HG03066 (cell line): Measurements from ENCODE around the gene WDR59.
"Not testable (repeated sequence)": the region's sequence is repeated elsewhere in the genome, so short reads cannot be mapped to it uniquely, and the experiment has no call there.

Experiments used
- ATAC-seq: cut with Tn5 transposase; IDR thresholded peaks from one replicate; pipeline ENCODE4 v1.9.1; 2021; ENCODE audit warnings: low read depth; ENCODE audit not compliant: unreplicated experiment

Gene WDR59

DNA sequence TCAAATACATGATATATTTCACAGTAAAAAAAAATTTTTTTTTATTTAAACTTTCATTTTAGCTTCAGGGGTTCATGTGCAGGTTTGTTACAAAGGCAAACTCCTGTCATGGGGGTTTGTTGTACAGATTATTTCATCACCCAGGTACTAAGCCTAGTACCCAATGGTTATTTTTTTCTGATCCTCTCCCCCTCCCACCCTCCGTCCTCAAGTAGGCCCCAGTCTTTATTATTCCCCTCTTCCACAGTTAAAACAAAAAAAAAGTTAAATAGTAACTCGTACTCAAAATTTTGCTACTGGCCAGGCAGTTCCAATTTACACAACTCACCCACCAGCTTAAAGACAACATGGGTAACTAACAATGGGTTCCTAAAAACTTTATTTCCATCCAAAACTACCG lies 63.9 kb downstream of the WDR59 start:
- no peak for ATAC-seq

DNA sequence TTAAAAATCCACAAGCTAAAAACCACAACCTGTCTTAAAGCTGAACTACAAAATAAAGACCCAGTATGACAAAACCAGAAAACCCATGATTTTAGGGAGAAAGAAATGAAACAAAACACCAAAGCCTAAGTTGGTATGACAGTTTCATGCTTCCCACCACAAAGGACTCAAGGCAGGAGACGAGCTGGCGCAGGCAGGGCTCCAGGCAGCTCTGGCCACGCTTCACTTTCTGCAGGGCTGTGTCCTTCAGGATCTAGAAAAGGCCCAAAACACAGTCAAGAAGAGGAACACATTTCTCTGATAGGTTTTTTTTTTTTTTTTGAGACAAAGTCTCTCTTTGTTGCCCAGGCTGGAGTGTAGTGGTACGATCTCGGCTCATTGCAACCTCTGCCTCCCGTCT lies 75.3 kb downstream of the WDR59 start:
- no peak for ATAC-seq

DNA sequence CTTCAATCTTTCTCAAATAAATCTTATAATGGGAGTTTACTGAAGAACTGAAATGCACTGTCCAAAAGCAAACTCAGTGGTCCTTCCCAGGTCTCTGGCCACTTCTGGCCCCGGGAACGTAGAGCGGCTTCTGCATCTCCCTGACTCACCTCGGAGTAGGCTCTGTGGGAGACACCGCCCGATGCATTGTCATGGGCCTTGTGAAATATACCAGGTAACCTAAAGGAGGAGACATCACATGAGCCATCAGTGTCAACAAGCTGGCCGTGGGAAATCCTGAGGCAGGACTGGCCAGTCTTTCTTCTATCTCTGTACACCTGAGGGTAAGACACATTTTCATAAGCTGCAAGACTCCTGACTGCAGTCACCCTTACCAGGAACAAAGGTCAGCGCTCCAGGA lies 76.2 kb downstream of the WDR59 start:
- not testable (repeated sequence) for ATAC-seq

DNA sequence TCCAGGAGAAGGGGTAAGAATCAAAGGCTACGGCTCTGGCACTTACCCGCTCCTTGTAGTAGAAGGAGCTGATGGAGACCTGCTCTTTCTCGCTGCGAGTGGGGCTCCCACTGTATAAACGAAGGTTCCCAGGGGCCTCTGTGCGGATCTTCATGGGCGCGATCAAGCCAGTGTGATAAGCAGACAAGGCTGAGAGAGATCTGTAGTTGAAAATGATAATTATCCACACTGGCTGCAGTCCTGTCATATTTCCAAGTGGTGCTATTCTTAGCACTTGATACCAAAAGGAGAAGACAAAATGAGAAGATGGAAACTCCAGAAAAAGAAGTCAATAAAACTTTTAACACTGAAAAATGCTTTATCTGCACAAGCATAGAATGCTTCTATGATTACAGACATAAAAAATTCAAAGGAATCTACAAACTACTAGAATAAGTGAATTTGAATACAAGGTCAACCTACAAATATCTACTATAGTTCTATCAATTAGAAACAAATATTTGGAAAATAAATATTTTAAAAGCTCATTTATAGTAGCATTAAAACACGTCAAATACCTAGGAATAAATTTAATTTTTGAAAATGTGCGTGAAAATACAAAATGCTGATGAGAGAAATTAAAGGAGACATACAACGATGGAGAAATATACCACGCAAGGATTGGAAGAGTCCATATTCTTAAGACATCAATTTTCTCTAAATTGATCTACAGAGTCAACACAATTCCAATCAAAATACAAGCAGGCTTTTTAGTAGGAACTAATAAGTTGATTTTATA lies 80.8 kb downstream of the WDR59 start:
- no peak for ATAC-seq

DNA sequence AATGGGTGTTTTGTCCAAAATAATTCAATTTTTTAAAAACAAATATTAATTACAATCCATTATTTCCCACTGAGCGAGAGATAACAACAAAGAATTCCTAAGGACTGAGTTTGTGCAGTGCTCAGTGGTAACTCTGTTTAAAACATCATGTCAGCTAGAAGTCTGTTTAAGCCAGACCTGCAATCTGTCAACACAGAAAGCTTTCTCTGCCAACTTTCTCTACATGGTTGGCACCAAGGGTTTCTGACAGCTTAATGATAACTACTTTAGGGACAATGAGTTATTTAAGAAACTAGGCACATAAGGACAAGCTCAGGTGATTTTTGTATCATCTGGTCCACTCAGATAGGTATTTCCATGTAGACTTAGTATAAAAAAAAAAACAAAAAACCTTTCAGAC lies 81.8 kb downstream of the WDR59 start:
- no peak for ATAC-seq

DNA sequence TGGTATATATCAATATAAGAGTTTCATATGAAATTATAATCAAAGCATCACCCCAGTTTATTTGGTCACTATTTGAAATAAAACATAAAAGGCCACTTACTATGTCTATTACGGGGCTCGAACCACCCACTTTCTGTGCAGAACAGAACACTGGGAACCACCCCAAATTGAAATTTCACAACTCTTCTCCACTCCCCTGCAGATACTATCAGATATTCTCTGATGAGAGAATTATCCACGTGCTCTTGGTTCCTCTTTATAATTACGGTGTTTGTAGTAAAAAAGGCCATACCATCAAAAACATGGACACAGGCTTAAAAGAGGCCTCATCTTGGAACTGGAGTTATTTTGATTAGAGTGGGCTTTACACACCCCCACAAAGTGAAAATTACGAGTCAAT lies 82.8 kb downstream of the WDR59 start:
- no peak for ATAC-seq

DNA sequence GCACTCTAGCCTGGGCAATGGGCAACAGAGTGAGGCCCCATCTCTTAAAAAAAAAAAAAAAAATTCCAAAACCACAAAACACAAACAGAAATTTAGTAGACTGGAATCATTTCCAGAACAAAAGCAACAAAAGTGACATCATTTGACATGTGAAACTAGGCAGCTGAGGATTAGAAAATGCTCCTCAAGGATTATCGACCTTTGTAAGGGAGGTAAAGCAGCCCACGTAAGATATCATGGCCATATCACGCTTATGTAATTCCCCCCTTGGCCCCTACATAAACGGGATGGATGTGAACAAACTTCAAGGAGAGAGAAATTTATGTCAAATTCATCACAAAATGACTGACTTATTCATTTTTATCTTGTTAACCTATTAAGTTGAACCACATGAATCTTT lies 83.3 kb downstream of the WDR59 start:
- no peak for ATAC-seq

DNA sequence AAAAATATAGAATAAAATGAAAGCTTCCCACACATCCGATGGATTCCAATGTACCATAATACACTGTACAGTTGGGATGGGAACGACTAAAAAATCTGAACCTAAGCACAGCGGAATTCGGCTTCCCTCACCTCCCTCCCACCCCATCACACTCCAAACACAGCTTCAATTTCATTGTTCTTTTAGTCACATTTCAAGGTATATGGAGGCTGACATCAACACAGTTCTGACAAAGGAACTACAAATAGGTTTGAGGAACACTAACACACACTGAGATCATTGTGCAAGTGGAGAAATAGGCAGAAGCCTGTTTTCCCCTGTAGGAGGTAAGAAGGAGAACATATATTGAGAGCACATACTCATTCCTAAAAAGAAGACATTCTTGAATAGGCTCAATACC lies 85.1 kb downstream of the WDR59 start:
- no peak for ATAC-seq

DNA sequence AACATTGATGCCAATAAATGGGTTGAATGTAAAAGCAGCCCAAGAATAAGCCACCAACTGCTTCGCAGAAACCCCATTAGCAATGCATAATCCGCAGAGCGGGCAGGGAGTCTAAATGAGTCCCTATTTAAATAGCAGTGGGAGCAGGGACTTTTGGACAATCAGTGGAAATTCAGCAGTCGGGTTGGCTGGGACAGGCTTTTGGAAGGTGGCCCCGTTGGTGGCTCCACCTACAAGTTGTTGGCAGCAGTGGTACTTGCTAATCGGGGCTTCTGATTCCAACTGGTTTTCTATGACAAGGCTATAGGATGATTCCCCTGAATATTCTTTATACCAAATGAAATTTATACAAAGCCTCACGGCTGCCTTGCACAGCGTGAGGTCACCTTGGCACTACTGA lies 86.3 kb downstream of the WDR59 start:
- ATAC-seq = no peak

DNA sequence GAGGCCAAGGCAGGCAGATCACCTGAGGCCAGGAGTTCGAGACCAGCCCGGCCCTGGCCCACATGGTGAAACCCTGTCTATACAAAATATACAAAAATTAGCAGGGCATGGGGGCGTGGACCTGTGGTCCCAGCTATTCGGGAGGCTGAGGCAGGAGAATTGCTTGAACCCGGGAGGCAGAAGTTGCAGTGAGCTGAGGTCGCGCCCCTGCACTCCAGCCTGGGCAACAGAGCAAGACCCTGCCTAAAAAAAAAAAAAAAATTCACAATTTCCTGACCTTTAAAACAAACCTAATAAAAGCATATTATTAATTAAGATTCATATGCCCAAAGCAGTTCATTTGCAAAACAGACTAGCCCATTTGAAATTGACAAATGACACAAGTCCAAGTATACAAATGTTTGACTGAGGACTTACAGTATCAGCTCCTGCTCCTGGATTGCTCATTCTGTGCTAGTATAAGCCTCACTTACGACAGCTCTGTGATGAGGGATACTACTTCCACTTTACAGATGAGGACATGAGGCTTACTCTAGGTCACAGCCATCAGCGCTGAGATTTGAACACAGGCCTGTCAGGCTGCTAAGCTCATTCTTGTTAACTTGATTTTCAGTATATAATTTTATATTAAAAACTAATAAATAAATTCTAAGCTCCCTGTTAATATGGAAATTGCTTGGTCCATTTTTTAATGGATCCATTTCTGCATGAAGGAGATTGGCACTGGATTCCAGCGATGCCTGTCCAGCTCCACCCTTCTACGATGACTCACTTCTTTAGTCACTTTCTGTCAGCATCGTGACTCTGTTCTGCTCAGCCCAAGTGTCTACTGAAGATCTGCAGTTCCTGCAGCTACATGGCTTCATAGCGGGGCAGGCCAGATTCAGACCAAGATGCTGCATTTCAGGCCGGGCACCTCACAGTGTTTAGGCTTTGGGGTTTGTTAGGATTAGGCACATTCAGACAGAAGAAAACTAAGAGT lies 88.2 kb downstream of the WDR59 start:
- no peak for ATAC-seq

DNA sequence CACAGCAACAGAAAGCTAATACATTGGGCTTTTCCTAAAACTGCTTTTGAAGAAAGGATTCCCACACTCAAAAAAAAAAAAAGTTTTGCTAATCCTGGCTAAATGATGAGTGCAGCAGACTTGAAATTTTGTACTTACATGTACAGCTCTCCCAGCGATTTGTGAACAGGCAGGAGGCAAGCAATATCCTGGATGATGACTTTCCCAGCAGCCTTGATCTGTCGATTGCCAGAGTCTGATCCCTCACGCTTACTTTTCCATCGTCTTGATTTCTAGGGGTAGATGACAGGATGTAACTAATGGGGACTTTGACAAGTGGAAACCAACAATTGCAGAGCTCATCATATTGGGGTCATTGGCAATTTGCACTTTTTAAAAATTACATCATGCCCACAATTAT lies 91.4 kb downstream of the WDR59 start:
- ATAC-seq = no peak

DNA sequence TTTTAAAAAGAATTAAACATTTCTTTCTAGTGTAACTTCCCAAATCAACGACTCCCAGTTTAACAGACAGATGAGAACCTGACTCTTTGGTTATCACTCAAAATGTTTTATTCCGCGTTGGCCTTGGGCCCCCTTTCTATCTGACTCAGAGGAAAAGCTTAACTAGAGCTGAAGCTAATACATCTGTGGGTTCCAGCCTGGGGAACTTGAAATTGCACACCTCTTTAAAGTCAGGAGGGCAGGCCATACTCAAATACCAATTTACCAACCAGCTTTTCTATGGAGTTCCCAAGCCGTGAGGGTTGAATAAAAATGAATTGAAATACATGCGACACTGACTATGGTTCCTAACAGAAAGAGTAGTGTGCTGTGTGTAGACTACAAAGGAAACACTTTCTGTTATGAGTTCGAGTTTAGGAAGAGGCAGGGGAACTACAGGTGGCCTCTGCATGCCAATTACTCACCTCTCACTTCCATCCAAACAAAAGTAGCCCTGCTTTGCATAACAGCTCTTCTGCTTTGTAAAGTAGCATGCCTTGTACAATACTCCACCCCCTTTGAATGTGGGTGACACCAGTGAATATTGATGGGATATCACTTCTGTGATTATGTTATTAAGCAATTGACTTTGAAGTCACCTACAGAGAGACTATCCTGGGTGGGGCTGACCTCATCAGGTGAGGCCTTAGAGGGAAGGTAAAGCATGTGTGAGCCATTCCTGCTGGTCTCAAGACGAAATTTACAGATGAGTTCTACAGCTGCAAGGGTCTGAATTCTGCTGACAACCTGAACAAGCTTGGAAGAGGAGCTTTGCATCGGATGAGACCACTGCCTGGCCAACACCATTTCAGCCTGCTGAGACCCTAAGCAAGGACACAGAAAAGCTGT lies 92.1 kb downstream of the WDR59 start:
- peak; percentile 69 for ATAC-seq

DNA sequence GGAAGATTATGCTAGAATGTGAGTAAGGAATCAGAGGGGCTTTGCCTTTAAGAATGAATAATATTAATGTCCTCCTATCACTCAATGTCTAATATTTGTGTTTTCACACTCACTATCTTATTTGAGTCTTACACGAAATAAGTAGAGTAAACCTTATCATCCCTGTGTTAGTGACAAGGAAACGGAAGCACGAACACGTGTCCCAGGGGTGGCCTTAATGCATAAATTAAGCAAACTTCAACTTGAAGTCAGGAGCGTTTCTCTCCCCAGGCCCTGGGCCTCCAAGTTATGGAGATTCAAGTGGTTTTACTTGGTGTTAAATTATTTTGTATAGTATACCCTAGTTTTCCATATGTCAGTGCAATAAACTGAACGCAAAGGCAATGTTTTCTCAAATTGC lies 96.0 kb downstream of the WDR59 start:
- no peak for ATAC-seq

DNA sequence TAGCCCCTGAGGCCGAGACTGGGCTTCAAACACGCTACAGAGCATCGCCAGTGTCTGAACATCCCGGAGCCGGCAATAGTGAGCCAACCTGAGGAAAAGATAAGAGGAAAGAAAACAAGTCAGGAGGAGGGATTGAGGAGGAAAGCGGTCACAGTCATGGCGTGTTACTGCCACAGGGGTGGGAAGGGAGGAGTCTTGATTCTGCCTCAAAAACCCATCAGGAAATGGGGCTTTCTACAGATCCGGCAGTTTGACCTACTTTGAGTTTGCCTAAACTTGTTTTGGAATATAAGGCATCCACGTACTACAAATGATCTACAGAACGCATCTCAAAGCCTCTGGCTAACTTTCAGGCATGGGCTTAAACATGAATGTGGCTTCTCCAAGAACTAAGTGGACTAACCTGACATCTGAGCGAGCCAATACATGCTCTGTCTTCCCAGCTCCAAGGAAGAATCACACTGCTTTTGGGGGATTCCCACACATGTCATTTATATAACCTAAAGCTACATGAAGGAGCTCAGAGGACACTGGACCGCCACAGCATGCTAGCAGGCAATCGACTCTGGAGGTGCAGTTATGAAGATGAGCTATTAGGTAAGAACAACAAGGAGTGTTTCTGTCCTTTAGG lies 96.6 kb downstream of the WDR59 start:
- ATAC-seq = no peak

DNA sequence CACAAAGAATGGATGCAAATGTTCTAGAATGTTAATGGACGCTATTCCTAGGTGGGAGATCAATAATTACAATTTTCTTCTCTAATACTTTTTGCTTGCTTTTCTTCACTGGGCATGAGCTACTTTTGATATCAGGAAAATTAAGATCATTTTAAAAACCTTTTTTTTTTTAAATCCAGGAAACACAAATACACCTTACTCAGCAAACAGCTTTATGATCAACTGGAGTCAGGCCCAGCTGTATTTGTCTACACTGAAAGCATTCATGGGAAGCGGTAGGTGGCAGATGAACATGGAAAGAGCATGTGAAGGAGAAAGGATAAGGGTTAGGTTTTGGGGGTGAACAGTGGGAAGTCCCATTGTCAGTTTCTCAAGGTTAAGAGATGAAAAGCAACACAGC lies 97.8 kb downstream of the WDR59 start:
- no peak for ATAC-seq

DNA sequence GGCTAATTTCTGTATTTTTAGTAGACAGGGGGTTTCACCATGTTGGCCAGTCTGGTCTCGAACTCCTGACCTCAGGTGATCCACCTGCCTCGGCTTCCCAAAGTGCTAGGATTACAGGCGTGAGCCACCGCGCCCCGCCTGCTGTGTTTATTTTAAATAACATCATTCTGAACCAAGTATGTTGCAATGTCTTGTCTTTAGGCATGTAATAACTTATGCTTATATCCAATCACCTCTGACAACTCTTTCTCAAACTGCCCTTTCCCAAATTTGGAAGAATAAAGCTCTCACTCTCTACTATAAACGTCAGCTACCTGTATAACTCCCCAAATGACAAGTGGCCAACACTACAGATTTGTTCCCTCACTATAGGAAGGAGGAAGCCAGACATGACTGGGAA lies 107.2 kb downstream of the WDR59 start:
- no peak for ATAC-seq

DNA sequence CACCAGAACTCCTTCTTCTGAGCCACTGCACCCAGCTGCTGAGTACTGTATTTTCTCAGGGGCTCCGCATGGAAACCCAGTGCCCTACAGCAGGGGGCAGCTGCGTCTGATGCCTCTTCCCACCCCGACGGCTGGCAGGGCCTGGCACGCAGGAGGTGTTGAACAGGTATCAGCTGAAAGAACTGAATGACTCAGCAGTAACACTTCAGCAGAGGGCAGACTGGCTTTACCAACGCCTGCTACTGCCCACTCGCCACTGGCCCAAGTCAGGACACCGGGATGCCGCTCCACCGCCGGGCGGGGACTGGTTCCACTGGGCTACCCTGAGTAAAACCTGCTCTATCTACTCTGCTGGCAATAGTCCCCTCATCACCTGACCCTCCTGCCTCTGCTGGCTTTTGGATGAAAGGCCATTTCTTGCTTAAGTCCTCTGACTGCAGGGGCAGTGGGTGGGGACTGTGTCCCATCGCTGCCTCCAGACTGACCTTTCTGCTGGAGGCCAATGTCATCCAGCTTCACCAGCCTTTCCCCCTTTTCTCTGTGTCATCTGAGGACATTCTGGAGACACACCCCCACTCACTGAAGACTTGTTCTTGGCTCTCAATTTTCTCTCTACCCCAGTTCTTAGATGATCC lies 109.9 kb downstream of the WDR59 start:
- no peak for ATAC-seq

DNA sequence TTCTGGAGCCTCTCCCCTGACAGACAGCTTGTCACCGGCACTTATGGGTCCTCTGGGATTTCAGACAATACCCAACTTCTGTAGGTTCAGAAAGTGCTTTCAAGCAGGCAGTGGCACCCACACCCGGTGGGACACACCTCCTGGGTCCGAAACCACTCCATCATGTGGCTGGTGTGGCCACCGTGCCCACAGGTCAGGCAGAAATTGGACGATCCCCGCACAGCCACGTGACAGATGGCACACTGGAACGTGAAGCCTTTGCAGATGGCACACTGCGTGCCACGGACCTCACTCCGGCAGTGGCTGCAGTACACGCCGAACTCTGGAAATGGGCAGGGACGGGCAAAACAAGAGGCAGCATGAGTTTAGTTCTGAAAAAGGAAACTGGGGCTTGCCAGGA lies 110.8 kb downstream of the WDR59 start:
- ATAC-seq = no peak

DNA sequence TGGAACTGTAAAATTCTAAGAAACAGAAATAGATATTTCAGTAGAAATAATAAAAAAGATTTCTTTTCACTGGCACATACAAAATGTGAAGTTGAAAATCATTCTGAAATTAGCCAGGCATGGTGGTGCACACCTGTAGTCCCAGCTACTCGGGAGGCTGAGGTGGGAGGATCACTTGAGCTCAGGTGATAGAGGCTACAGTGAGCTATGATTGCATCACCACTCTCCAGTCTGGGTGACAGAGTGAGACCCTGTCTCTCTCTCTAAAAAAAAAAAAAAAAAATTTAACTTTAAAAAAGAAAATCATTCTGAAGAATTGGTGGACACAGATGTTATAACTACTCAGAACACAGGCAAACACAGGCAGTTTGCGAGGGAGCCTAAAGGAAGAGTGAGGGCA lies 112.6 kb downstream of the WDR59 start:
- no peak for ATAC-seq

DNA sequence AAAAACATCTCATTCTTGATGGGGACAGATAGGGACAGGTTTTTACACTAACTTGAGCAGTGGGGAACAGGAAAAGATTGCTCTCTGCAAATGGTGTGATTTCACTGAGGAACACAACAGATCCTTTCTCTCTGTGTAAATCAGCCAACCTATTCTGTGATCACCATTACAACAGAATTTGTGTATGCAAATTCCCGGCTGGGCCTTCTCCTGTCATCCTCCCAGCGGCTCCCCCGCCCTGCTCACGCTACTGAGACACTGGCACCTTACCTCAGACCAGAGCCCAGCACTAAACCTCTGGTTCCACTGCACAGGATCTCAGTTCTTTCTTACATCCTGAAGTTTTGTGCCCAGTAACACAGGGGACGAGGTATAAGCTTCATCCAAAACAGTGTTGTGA lies 113.3 kb downstream of the WDR59 start:
- ATAC-seq = no peak
